Large intestine (tissue), 3 donors: ENCODE results near the gene N4BP3. TPM values are rescaled to one million over a fixed set of nuclear protein-coding genes. Genes with fewer than 3 reads are reported as not detected.

Experiments used
- DNase-seq, 2 donors: peaks; one replicate each; pipeline versions ENCODE4 v3.0.0 to v3.0.0-alpha.2; 2013
- H3K27ac ChIP-seq: one replicate; pipeline ENCODE4 v1.5.1; 2013; ENCODE audit warnings: low read length
- H3K27me3 ChIP-seq: 2 replicates; pipeline ENCODE4 v1.6.1; 2013; ENCODE audit warnings: low read length; ENCODE audit not compliant: control insufficient read depth, insufficient read depth
- H3K36me3 ChIP-seq: 2 replicates; pipeline ENCODE4 v1.6.1; 2013; ENCODE audit warnings: low read length; ENCODE audit not compliant: control insufficient read depth, insufficient read depth
- H3K4me1 ChIP-seq: one replicate; pipeline ENCODE4 v1.6.1; 2013; ENCODE audit warnings: low read length; ENCODE audit not compliant: control insufficient read depth, insufficient read depth
- H3K4me3 ChIP-seq: one replicate; pipeline ENCODE4 v1.5.1; 2013; ENCODE audit warnings: low read length
- H3K9me3 ChIP-seq: one replicate; pipeline ENCODE4 v1.6.1; 2013; ENCODE audit warnings: mild to moderate bottlenecking, low read depth, low read length, moderate library complexity; ENCODE audit not compliant: control insufficient read depth
- WGBS: methylation state at CpG from one replicate; pipeline ENCODE4 v1.1.5; 2013; ENCODE audit warnings: low lambda C conversion rate; ENCODE audit not compliant: insufficient coverage; 5-methylcytosine and 5-hydroxymethylcytosine counted together
- polyA plus RNA-seq: library from polyadenylated mRNA; unstranded; fragments of 120-200 nt; gene quantifications from one replicate; pipeline ENCODE4 v1.2.1, GENCODE V29; 2013

Gene N4BP3
- polyA plus RNA-seq, 1 donor = 2.0 TPM

GRCh38 chr5:178170455-178170854 lies 57.1 kb downstream of the N4BP3 start:
- peaks cover 22% of the 10 kb centered on the region for H3K27me3 ChIP-seq

GRCh38 chr5:178174456-178174855 lies 61.1 kb downstream of the N4BP3 start:
- Histone ChIP-seq H3K4me3 (no peak overlapping the region), H3K4me1 (no peaks in the 10 kb centered on the region), H3K36me3 (no peaks in the 10 kb centered on the region), H3K27ac (no peak overlapping the region), H3K9me3 (no peaks in the 10 kb centered on the region), H3K27me3 (peaks cover 4% of the 10 kb centered on the region)
- DNase-seq = no peak
- WGBS = 90% methylated on average over 3 of the region's 3 CpGs

More at GRCh38 chr5:178170455-178170854, 57.1 kb downstream of the N4BP3 start:
- H3K9me3 ChIP-seq = no peaks in the 10 kb centered on the region
- no peak overlapping the region for H3K4me3 ChIP-seq
- WGBS = no CpG with 5 or more reads among the region's 2 CpGs
- no peaks in the 10 kb centered on the region for H3K4me1 ChIP-seq
- no peak overlapping the region for H3K27ac ChIP-seq
- no peaks in the 10 kb centered on the region for H3K36me3 ChIP-seq
- no peak for DNase-seq

Other genes with a start within 250 kb of the N4BP3 start
- gene PROP1, start 117.3 kb upstream of the N4BP3 start, polyA plus RNA-seq = not detected
- gene RMND5B, start 17.5 kb downstream of the N4BP3 start, polyA plus RNA-seq = 28.9 TPM
- gene NHP2, start 40.4 kb downstream of the N4BP3 start, polyA plus RNA-seq = 83.3 TPM
- gene GMCL2, start 73.8 kb downstream of the N4BP3 start, polyA plus RNA-seq = 0.01 TPM
- gene HNRNPAB, start 91.0 kb downstream of the N4BP3 start, polyA plus RNA-seq = 124 TPM
- gene PHYKPL, start 119.3 kb downstream of the N4BP3 start, polyA plus RNA-seq = 168 TPM